Fibroblast of villous mesenchyme (primary cell): Measurements from ENCODE around the gene RFLNA. TPM values are rescaled to one million over a fixed set of nuclear protein-coding genes. Genes with fewer than 3 reads are reported as not detected.

Experiments
- DNase-seq: peaks from one replicate; pipeline ENCODE4 v3.0.0-alpha.2; 2010; ENCODE audit warnings: low read depth
- H3K4me3 ChIP-seq: 2 replicates; pipeline ENCODE4 v1.5.1; 2011; ENCODE audit warnings: low read depth, mild to moderate bottlenecking, low read length
- CTCF ChIP-seq: IDR thresholded peaks from 2 replicates; pipeline ENCODE4 v1.5.1; 2012; ENCODE audit warnings: low read depth, mild to moderate bottlenecking, low read length; ENCODE audit not compliant: insufficient read depth
- total RNA-seq: library from RNA; depleted of rRNA; stranded (reverse); fragments of >200 nt; gene quantifications from 2 replicates; pipeline ENCODE4 v1.2.3, GENCODE V29; 2012

RFLNA gene
- total RNA-seq, 1 donor = 5.6 TPM

GRCh38 chr12:124259154-124260066, 35.5 kb upstream of the RFLNA start:
- no peak for TF ChIP-seq CTCF
- no peak overlapping the region for H3K4me3 ChIP-seq
- peak; percentile 87 for DNase-seq

GRCh38 chr12:124261885-124262284, 33.0 kb upstream of the RFLNA start:
- no peak for DNase-seq
- H3K4me3 ChIP-seq = no peak overlapping the region
- no peak for TF ChIP-seq CTCF

- no peak overlapping the region for H3K4me3 ChIP-seq
- DNase-seq = no peak
- TF ChIP-seq CTCF = no peak
Observed at GRCh38 chr12:124264089-124264795, 30.7 kb upstream of the RFLNA start.

- TF ChIP-seq CTCF = no peak
- no peak for DNase-seq
- H3K4me3 ChIP-seq = no peak overlapping the region
Observed at GRCh38 chr12:124264879-124265278, 30.0 kb upstream of the RFLNA start.

GRCh38 chr12:124267205-124267778, 27.6 kb upstream of the RFLNA start:
- TF ChIP-seq CTCF = no peak
- H3K4me3 ChIP-seq = no peak overlapping the region
- DNase-seq = no peak

GRCh38 chr12:124270671-124271070, 24.2 kb upstream of the RFLNA start:
- TF ChIP-seq CTCF = no peak
- DNase-seq = no peak
- H3K4me3 ChIP-seq = no peak overlapping the region
